Retinal pigment epithelial cell (primary cell): ENCODE measurements around the gene HEXD.
"Not testable (repeated sequence)": the region's sequence is repeated elsewhere in the genome, so short reads cannot be mapped to it uniquely, and the experiment has no call there.

Source experiments
- DNase-seq: peaks from one replicate; pipeline ENCODE4 v3.0.0-alpha.2; 2010; ENCODE audit warnings: low read depth
- H3K4me3 ChIP-seq: 2 replicates; pipeline ENCODE4 v1.5.1; 2011; ENCODE audit warnings: mild to moderate bottlenecking, low read length, control low read depth, moderate library complexity
- TF ChIP-seq, protein P1 (sequence below): conservative IDR thresholded peaks from 2 replicates; pipeline ENCODE4 v1.5.1; 2011; ENCODE audit warnings: low read depth, low read length, control low read depth, inconsistent platforms

Gene HEXD

DNA sequence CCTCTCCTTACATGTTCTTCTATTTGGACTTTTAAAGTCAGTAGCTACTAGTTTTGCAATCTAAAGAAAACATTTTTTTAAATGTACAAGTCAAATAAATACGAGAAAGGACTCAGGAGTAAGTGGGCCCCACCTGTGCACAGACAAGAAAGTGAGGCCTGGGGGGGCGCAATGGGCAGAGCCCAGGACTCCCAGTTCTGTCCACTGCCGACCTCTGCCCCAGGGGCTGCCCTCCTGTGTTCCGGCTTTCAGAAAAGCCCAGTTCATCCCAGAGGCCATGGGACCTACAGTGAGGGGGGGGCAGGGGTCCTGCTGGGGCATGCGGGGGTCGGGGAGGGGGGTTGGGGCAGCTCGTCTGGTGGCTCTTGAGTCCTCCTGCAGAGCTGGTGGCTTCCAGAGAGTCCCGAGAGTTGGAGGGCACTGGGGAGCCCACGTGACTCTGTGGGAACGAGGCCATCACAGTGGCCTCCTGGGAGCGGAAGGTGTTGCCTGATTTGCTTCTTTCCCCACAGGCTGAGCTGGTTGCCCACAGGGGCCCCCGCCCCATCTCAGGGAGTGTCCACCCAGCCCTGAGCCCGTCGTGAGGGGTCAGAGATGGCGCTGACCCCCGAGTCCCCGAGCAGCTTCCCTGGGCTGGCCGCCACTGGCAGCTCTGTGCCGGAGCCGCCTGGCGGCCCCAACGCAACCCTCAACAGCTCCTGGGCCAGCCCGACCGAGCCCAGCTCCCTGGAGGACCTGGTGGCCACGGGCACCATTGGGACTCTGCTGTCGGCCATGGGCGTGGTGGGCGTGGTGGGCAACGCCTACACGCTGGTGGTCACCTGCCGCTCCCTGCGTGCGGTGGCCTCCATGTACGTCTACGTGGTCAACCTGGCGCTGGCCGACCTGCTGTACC lies 44.2 kb upstream of the HEXD start:
- TF ChIP-seq, protein P1, sequence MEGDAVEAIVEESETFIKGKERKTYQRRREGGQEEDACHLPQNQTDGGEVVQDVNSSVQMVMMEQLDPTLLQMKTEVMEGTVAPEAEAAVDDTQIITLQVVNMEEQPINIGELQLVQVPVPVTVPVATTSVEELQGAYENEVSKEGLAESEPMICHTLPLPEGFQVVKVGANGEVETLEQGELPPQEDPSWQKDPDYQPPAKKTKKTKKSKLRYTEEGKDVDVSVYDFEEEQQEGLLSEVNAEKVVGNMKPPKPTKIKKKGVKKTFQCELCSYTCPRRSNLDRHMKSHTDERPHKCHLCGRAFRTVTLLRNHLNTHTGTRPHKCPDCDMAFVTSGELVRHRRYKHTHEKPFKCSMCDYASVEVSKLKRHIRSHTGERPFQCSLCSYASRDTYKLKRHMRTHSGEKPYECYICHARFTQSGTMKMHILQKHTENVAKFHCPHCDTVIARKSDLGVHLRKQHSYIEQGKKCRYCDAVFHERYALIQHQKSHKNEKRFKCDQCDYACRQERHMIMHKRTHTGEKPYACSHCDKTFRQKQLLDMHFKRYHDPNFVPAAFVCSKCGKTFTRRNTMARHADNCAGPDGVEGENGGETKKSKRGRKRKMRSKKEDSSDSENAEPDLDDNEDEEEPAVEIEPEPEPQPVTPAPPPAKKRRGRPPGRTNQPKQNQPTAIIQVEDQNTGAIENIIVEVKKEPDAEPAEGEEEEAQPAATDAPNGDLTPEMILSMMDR = no peak
- DNase-seq = no peak
- no peak overlapping the region for H3K4me3 ChIP-seq

DNA sequence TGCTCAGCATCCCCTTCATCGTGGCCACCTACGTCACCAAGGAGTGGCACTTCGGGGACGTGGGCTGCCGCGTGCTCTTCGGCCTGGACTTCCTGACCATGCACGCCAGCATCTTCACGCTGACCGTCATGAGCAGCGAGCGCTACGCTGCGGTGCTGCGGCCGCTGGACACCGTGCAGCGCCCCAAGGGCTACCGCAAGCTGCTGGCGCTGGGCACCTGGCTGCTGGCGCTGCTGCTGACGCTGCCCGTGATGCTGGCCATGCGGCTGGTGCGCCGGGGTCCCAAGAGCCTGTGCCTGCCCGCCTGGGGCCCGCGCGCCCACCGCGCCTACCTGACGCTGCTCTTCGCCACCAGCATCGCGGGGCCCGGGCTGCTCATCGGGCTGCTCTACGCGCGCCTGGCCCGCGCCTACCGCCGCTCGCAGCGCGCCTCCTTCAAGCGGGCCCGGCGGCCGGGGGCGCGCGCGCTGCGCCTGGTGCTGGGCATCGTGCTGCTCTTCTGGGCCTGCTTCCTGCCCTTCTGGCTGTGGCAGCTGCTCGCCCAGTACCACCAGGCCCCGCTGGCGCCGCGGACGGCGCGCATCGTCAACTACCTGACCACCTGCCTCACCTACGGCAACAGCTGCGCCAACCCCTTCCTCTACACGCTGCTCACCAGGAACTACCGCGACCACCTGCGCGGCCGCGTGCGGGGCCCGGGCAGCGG lies 43.4 kb upstream of the HEXD start:
- TF ChIP-seq, protein P1 = no peak
- H3K4me3 ChIP-seq = no peak overlapping the region
- no peak for DNase-seq

DNA sequence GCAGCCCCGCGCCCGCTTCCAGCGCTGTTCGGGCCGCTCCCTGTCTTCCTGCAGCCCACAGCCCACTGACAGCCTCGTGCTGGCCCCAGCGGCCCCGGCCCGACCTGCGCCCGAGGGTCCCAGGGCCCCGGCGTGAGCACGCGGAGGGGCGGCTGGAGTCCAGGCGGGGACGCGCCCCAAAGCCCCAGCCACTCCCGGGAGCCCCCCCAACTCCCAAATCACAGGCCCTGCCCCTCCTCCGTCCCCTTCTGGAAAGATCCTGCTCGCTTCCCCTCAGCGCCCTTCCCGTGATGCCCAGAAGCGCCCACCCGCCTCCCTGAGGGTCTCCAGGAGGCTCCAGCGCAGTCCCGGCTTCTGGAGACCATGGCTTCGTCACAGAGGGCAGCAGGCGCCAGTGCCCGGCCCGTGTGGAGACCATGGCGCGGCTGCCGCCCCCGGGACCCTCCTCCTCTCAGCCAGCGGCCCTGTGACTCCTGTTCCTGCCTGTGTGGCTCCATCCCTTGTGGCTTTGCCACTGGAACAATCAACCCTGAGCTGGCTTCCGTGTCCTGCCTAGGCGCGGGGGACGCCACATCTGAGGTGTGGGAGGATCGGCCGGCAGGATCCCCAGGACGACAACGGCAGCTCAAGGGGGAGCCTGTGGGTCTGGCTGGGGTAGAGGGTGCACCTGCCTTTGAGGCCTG lies 42.6 kb upstream of the HEXD start:
- TF ChIP-seq, protein P1 = no peak
- H3K4me3 ChIP-seq = no peak overlapping the region
- no peak for DNase-seq

DNA sequence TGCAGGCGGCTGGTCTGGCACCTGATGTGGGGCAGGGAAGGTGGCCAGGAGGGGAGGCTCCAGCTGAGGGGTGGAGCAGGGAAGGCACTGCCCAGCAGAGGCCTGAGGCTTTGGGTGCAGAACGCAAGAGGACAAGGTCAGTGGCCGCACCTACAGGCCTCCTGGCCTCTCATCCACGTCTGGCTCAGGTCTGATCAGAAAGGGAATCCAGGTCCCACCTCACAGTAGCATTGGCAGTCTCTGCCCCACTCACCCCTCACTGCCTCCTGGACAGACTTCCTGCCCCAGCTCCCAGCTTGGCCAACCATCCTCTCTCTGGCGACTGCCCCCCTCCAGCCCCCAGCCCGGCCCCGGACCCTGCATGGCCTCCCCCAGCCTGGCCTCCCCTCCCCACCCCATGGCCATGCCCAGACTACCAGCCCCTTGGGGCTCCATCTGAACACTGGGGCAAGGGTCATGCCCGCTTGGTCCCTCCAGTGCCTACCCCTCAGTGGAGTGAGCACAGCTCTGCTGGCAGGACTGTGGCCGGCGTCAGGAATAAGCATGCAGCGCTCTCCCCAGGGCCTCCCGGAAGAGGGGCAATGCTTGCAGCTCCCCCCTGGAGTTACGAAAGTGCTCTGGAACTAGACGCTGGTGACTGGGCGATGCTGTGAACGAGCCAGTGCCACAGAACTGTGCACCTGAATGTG lies 42.0 kb upstream of the HEXD start:
- no peak for DNase-seq
- no peak overlapping the region for H3K4me3 ChIP-seq

DNA sequence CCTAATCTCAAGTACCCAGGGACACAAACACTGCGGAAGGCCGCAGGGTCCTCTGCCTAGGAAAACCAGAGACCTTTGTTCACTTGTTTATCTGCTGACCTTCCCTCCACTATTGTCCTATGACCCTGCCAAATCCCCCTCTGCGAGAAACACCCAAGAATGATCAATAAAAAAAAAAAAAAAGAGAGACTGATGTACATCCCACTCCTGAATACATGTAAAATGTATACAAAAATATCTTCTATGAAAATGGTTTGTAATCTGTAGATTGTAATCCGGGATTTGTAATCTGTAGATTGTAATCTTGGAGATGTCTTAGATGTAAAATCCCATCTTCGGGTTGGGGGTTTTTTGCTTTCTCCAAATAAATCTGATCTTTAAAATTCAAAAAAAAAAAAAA lies 40.9 kb upstream of the HEXD start:
- DNase-seq, H3K4me3 ChIP-seq: not testable (repeated sequence)

More for the DNA sequence above, 42.0 kb upstream of the HEXD start:
- TF ChIP-seq, protein P1 = no peak

DNA sequence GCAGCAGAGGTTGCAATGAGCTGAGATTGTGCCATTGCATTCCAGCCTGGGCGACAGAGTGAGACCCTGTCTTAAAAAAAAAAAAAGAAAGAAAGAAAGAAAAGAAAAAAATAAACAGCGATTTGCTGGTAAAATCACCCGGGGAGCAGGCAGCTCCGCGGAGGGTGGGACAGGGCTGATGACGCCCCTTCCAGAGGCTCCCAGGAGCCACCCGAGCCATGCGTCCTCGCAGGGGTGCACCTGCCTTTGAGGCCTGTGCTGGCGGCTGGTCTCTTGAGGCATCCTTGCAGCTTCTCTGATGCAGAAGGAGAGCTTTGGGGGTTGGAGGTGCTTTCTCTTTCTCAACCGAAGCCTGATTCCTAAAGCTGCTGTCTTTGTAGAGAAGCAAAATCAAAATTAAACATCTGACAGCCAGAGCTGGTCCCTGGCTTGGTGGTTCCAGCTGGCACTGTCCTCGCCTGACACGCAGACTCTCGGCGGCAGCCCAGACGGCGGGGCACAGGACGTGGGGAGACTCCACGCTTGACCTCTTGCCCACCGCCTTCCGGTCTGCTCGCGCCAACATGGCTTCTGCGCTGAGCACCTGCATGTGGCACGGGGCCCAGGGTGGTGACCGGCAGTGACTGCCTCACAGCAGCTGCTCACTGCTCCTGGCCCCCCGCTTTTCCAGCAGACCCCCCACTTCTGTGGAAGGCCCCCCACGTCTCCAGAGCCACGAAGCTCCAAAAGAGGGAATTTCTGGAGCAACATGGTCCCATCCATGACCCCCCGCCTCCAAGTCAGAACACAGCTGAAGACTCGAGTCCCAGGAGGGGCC lies 40.0 kb upstream of the HEXD start:
- TF ChIP-seq, protein P1 = no peak
- DNase-seq = no peak
- H3K4me3 ChIP-seq = no peak overlapping the region
